ENCODE measurements around the gene VTI1A.

The VTI1A gene

DNA sequence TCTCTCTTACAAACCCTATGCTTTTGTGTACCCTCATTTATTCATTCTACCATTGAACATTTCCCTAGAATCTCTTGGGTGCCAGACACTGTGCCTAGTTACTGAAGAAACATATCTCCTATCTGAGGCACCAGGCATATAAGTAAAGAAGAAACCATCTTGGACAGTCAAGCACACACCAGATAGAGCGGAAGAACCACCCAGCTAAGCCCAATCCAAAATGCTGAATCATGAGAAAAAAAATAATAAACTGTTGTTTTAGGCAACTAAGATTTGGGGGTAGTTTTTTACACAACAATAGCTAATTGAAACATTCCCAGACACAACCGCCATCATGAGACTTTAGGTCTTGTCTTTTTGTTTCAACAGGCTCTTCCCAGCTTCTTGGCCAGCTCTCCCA, 400.8 kb downstream of the VTI1A start:
- H3K36me3 ChIP-seq (replicated peaks; ENCODE audit: insufficient read depth, low read length): no peaks in the 10 kb centered on the region
- TF ChIP-seq EZH2phosphoT487 (IDR thresholded peaks at IDR 0.05; ENCODE audit: low read length): no peak
- no peak for TF ChIP-seq EZH2 (optimal IDR thresholded peaks at IDR 0.05; ENCODE audit: low read depth, low read length)
- TF ChIP-seq, protein P1, sequence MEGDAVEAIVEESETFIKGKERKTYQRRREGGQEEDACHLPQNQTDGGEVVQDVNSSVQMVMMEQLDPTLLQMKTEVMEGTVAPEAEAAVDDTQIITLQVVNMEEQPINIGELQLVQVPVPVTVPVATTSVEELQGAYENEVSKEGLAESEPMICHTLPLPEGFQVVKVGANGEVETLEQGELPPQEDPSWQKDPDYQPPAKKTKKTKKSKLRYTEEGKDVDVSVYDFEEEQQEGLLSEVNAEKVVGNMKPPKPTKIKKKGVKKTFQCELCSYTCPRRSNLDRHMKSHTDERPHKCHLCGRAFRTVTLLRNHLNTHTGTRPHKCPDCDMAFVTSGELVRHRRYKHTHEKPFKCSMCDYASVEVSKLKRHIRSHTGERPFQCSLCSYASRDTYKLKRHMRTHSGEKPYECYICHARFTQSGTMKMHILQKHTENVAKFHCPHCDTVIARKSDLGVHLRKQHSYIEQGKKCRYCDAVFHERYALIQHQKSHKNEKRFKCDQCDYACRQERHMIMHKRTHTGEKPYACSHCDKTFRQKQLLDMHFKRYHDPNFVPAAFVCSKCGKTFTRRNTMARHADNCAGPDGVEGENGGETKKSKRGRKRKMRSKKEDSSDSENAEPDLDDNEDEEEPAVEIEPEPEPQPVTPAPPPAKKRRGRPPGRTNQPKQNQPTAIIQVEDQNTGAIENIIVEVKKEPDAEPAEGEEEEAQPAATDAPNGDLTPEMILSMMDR (IDR thresholded peaks at IDR 0.05; ENCODE audit: low read length): no peak
- H3K9me2 ChIP-seq (replicated peaks; ENCODE audit: insufficient read depth, low read length): no peaks in the 10 kb centered on the region
- DNase-seq: no peak
- H3K9ac ChIP-seq (ENCODE audit: low read length): no peak overlapping the region
- H3K4me2 ChIP-seq (ENCODE audit: low read depth, low read length): no peak overlapping the region
- H3K9me3 ChIP-seq (replicated peaks; ENCODE audit: insufficient read depth, low read length): no peaks in the 10 kb centered on the region
- H3K27me3 ChIP-seq (replicated peaks; ENCODE audit: insufficient read depth, low read length): no peaks in the 10 kb centered on the region
- H3K4me1 ChIP-seq (ENCODE audit: low read length): no peaks in the 10 kb centered on the region
- no peak overlapping the region for H3K4me3 ChIP-seq (ENCODE audit: low read length)
- H2AFZ ChIP-seq (ENCODE audit: low read length): no peak overlapping the region
- no peaks in the 10 kb centered on the region for H4K20me1 ChIP-seq (ENCODE audit: insufficient read depth, low read length)
- no peaks in the 10 kb centered on the region for H3K79me2 ChIP-seq (ENCODE audit: low read length)
- H3F3A ChIP-seq (ENCODE audit: insufficient read depth, low read length): no peaks in the 10 kb centered on the region
- H3K27ac ChIP-seq (ENCODE audit: low read length): no peak overlapping the region

DNA sequence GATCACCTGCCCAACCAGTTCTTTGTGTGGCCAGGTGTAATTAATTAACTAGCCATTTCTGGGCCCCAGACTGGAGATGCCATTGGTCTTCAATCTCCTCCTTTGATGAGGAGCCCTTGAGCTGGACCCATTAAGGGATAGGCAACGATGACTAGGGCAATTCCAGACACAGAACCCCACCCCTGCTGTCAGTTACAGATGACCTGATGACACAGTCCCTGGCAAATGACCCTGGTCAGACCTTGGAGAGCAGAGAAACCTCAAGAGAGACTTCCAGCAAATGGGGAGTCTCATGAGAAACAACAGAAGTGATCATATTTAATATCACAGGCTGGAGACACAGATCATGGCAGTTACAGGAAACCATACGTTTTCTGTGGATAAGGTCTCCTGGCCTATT, 401.2 kb downstream of the VTI1A start:
- Histone ChIP-seq H3K79me2 (ENCODE audit: low read length) (no peaks in the 10 kb centered on the region), H3K4me3 (ENCODE audit: low read length) (no peak overlapping the region), H4K20me1 (ENCODE audit: insufficient read depth, low read length) (no peaks in the 10 kb centered on the region), H3K27ac (ENCODE audit: low read length) (no peak overlapping the region), H3K9me2 (replicated peaks; ENCODE audit: insufficient read depth, low read length) (no peaks in the 10 kb centered on the region), H2AFZ (ENCODE audit: low read length) (no peak overlapping the region), H3K4me2 (ENCODE audit: low read depth, low read length) (no peak overlapping the region), H3K36me3 (replicated peaks; ENCODE audit: insufficient read depth, low read length) (no peaks in the 10 kb centered on the region), H3F3A (ENCODE audit: insufficient read depth, low read length) (no peaks in the 10 kb centered on the region), H3K9ac (ENCODE audit: low read length) (no peak overlapping the region), H3K27me3 (replicated peaks; ENCODE audit: insufficient read depth, low read length) (no peaks in the 10 kb centered on the region), H3K9me3 (replicated peaks; ENCODE audit: insufficient read depth, low read length) (no peaks in the 10 kb centered on the region), H3K4me1 (ENCODE audit: low read length) (no peaks in the 10 kb centered on the region)
- DNase-seq: no peak
- TF ChIP-seq EZH2 (optimal IDR thresholded peaks at IDR 0.05; ENCODE audit: low read depth, low read length): no peak
- TF ChIP-seq, protein P1 (IDR thresholded peaks at IDR 0.05; ENCODE audit: low read length): no peak
- TF ChIP-seq EZH2phosphoT487 (IDR thresholded peaks at IDR 0.05; ENCODE audit: low read length): no peak

DNA sequence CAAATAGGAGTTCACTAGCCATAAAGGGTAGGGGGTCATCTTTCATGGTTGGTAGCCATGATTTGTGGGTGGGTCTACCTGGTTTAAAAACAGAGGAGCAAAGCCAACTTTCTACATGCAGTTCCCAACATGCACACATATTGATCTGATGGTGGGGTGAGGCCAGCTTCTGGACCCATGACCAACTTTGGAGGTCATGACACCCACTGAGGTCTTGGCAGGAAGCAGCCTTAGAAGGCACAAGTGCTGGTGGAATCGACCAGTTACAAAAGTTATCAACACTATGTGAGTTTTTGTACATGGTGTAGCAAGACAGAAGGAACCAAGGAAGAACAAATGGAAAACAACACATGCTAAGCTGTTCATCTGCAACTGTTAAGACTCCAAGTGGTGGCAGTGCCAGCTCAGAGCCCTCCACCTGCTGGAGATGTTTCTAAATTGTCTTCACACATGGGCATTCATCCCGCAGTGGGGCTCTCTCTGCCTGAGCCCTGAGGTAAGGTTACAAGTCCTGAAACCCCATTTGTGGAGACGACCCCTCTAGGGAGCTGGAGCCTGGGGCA, 401.9 kb downstream of the VTI1A start:
- H3K27ac ChIP-seq (ENCODE audit: low read length): no peak overlapping the region
- no peak overlapping the region for H3K9ac ChIP-seq (ENCODE audit: low read length)
- H3K9me2 ChIP-seq (replicated peaks; ENCODE audit: insufficient read depth, low read length): no peaks in the 10 kb centered on the region
- no peaks in the 10 kb centered on the region for H3K27me3 ChIP-seq (replicated peaks; ENCODE audit: insufficient read depth, low read length)
- H3K4me1 ChIP-seq (ENCODE audit: low read length): no peaks in the 10 kb centered on the region
- no peak overlapping the region for H3K4me2 ChIP-seq (ENCODE audit: low read depth, low read length)
- no peaks in the 10 kb centered on the region for H3K79me2 ChIP-seq (ENCODE audit: low read length)
- no peaks in the 10 kb centered on the region for H3K9me3 ChIP-seq (replicated peaks; ENCODE audit: insufficient read depth, low read length)
- H2AFZ ChIP-seq (ENCODE audit: low read length): no peak overlapping the region
- no peaks in the 10 kb centered on the region for H3K36me3 ChIP-seq (replicated peaks; ENCODE audit: insufficient read depth, low read length)
- TF ChIP-seq EZH2 (optimal IDR thresholded peaks at IDR 0.05; ENCODE audit: low read depth, low read length): no peak
- TF ChIP-seq, protein P1 (IDR thresholded peaks at IDR 0.05; ENCODE audit: low read length): no peak
- TF ChIP-seq EZH2phosphoT487 (IDR thresholded peaks at IDR 0.05; ENCODE audit: low read length): no peak
- H4K20me1 ChIP-seq (ENCODE audit: insufficient read depth, low read length): no peaks in the 10 kb centered on the region
- H3F3A ChIP-seq (ENCODE audit: insufficient read depth, low read length): no peaks in the 10 kb centered on the region
- H3K4me3 ChIP-seq (ENCODE audit: low read length): no peak overlapping the region
- DNase-seq: no peak
